ENCODE results near the gene DDIT3. TPM values are rescaled to one million over a fixed set of nuclear protein-coding genes. Genes with fewer than 3 reads are reported as not detected.

DDIT3 gene
- total and polyA plus RNA-seq, 2 of the 13 experiments (the other 11 are each of a cell fraction or from before 2014, with no cell fraction given): 27.5 to 48.7 TPM

DNA sequence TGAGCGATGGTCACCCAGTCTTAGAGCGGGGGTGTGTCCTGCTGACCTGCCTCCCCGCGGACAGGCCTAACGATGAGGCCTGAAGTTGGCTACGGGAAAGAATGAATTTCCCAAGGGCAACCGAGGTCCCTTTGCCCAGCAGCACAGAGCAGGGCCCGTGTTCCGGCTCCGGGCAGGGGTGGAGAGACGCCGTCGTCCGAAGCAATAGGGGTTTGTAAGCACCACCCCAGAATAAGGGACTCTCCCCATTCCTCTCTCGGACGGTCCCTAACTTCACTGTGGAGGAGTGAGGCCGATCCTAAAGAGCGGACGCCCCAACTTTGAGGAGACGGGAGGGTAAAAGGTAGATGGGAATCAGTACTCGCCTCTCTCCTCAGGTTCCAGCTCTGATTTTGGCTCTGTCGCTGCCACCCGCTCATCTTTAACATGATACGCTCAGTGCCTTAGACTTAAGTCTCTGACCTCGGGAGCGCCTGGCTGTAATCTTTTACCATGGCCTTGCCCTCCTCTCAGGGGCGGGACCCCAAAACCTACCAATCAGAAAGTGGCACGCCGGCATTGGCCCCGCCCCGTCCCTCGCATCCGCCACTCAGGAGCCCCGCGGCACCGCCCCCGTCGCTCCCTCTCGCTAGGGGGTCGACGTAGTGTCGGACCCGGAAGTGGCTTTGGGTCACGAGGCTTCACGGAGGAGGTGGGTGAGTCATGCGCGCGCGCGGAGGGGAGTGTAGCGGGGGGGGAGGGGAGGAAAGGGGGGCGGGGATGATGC lies at the start of gene DDIT3 (continued):
- TF ChIP-seq RBM39 (IDR thresholded peaks at IDR 0.05; ENCODE audit: low read depth, low read length, poor library complexity, severe bottlenecking) (peak; percentile 37), WIZ (CRISPR knock-in tag; IDR thresholded peaks at IDR 0.05) (peak; percentile 60), ZNF678 (CRISPR knock-in tag; IDR thresholded peaks at IDR 0.05) (0 out of 2 replicates have a peak, but pooled peaks have one; percentile 81), FOSL1 (CRISPR knock-in tag; IDR thresholded peaks at IDR 0.05; ENCODE audit: borderline replicate concordance) (peak; percentile 30; the same call in 1 of the 2 replicates), ZNF253 (CRISPR knock-in tag; IDR thresholded peaks at IDR 0.05; ENCODE audit: borderline replicate concordance) (no peak), HOXA9 (CRISPR knock-in tag; IDR thresholded peaks at IDR 0.05; ENCODE audit: borderline replicate concordance) (no peak), ZNF101 (CRISPR knock-in tag; IDR thresholded peaks at IDR 0.05; ENCODE audit: borderline replicate concordance, low read depth) (0 out of 2 replicates have a peak, but pooled peaks have one; percentile 46), ZBTB20 (CRISPR knock-in tag; IDR thresholded peaks at IDR 0.05; ENCODE audit: borderline replicate concordance, low read depth) (peak; percentile 50; the same call in 1 of the 2 replicates), SP4 (CRISPR knock-in tag; IDR thresholded peaks at IDR 0.05) (peak; percentile 98), HDAC6 (IDR thresholded peaks at IDR 0.05; ENCODE audit: low read depth, low read length) (no peak), STAG1 (CRISPR knock-in tag; IDR thresholded peaks at IDR 0.05) (no peak; the same call in 1 of the 2 replicates), ZMYM4 (CRISPR knock-in tag; IDR thresholded peaks at IDR 0.05) (peak; percentile 40), ZSCAN21 (CRISPR knock-in tag; IDR thresholded peaks at IDR 0.05; ENCODE audit: borderline replicate concordance) (0 out of 2 replicates have a peak, but pooled peaks have one; percentile 31), ZNF207 (IDR thresholded peaks at IDR 0.05; ENCODE audit: borderline replicate concordance) (no peak), HMG20A (CRISPR knock-in tag; IDR thresholded peaks at IDR 0.05; ENCODE audit: borderline replicate concordance) (no peak; the same call in 1 of the 2 replicates), NFATC3 (CRISPR knock-in tag; IDR thresholded peaks at IDR 0.05) (0 out of 2 replicates have a peak, but pooled peaks have one; percentile 33), PHF8 (CRISPR knock-in tag; IDR thresholded peaks at IDR 0.05) (peak; percentile 74), NFKB2 (CRISPR knock-in tag; IDR thresholded peaks at IDR 0.05; ENCODE audit: borderline replicate concordance) (0 out of 2 replicates have a peak, but pooled peaks have one; percentile 26), AGO2 (optimal IDR thresholded peaks at IDR 0.05; ENCODE audit: low read depth, low read length) (peak; percentile 96), SMAD1 (CRISPR knock-in tag; IDR thresholded peaks at IDR 0.05; ENCODE audit: borderline replicate concordance, low read depth) (no peak), RNF2 (conservative IDR thresholded peaks at IDR 0.05; ENCODE audit: low read depth) (no peak), ZNF570 (CRISPR knock-in tag; IDR thresholded peaks at IDR 0.05; ENCODE audit: borderline replicate concordance) (no peak), ZNF460 (CRISPR knock-in tag; IDR thresholded peaks at IDR 0.05; ENCODE audit: borderline replicate concordance) (no peak)
- TF ChIP-seq, protein P1, sequence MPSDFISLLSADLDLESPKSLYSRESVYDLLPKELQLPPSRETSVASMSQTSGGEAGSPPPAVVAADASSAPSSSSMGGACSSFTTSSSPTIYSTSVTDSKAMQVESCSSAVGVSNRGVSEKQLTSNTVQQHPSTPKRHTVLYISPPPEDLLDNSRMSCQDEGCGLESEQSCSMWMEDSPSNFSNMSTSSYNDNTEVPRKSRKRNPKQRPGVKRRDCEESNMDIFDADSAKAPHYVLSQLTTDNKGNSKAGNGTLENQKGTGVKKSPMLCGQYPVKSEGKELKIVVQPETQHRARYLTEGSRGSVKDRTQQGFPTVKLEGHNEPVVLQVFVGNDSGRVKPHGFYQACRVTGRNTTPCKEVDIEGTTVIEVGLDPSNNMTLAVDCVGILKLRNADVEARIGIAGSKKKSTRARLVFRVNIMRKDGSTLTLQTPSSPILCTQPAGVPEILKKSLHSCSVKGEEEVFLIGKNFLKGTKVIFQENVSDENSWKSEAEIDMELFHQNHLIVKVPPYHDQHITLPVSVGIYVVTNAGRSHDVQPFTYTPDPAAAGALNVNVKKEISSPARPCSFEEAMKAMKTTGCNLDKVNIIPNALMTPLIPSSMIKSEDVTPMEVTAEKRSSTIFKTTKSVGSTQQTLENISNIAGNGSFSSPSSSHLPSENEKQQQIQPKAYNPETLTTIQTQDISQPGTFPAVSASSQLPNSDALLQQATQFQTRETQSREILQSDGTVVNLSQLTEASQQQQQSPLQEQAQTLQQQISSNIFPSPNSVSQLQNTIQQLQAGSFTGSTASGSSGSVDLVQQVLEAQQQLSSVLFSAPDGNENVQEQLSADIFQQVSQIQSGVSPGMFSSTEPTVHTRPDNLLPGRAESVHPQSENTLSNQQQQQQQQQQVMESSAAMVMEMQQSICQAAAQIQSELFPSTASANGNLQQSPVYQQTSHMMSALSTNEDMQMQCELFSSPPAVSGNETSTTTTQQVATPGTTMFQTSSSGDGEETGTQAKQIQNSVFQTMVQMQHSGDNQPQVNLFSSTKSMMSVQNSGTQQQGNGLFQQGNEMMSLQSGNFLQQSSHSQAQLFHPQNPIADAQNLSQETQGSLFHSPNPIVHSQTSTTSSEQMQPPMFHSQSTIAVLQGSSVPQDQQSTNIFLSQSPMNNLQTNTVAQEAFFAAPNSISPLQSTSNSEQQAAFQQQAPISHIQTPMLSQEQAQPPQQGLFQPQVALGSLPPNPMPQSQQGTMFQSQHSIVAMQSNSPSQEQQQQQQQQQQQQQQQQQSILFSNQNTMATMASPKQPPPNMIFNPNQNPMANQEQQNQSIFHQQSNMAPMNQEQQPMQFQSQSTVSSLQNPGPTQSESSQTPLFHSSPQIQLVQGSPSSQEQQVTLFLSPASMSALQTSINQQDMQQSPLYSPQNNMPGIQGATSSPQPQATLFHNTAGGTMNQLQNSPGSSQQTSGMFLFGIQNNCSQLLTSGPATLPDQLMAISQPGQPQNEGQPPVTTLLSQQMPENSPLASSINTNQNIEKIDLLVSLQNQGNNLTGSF (CRISPR knock-in tag; IDR thresholded peaks at IDR 0.05): no peak
- TF ChIP-seq, protein P2, sequence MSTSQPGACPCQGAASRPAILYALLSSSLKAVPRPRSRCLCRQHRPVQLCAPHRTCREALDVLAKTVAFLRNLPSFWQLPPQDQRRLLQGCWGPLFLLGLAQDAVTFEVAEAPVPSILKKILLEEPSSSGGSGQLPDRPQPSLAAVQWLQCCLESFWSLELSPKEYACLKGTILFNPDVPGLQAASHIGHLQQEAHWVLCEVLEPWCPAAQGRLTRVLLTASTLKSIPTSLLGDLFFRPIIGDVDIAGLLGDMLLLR (CRISPR knock-in tag; IDR thresholded peaks at IDR 0.05): peak; percentile 78; the same call in 1 of the 2 replicates

Data from HepG2 (cell line).